Astrocyte of the cerebellum (primary cell): Measurements from ENCODE around the gene SLC15A3.

Experiments
- DNase-seq: peaks from one replicate; pipeline ENCODE4 v3.0.0-alpha.2; 2011; ENCODE audit warnings: low read depth
- H3K4me3 ChIP-seq: 2 replicates; pipeline ENCODE4 v1.5.1; 2011; ENCODE audit warnings: mild to moderate bottlenecking, low read depth, low read length, moderate library complexity
- CTCF ChIP-seq: IDR thresholded peaks from 2 replicates; pipeline ENCODE4 v1.5.1; 2012; ENCODE audit warnings: low read length, low read depth, moderate library complexity, mild to moderate bottlenecking; ENCODE audit errors: missing control alignments
- in situ Hi-C: cut with HindIII; loops from 2 replicates; pipeline ENCODE4 v1.10.0; 2017; ENCODE audit warnings: low sequenced_read_pairs

SLC15A3 gene

DNA sequence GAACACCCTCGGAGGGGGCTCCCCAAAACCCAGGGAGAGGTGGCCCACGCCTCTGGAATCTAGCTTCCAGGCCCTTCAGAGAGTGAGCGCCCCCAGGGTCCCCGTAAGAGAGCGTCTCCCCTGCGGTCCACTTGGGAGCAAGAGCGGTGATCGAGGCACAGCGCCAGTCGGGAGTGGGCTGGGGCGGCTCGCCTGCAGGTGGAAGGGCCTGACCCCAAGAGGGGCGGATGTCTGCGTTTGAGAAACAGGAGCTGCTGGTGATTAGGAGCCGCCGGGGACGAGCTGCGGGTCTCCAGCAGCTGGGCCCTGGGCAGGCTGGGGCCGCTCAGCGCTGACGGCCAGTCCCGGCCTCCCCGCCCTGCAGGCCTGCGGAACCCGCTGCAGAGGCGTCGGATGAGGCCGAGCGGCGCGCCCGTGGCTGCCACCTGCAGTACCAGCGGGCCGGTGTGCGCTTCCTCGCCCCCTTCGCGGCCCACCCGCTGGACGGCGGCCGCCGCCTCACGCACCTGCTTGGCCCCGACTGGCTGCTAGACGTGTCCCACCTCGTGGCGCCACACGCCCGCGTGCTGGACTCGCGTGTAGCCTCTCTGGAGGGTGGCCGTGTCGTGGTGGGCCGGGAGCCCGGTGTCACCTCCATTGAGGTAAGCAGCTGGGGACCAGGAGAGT lies 17.7 kb downstream of the SLC15A3 start:
- no peak for DNase-seq
- no peak for TF ChIP-seq CTCF
- in situ Hi-C loops = no loop called here
- H3K4me3 ChIP-seq = no peak overlapping the region

DNA sequence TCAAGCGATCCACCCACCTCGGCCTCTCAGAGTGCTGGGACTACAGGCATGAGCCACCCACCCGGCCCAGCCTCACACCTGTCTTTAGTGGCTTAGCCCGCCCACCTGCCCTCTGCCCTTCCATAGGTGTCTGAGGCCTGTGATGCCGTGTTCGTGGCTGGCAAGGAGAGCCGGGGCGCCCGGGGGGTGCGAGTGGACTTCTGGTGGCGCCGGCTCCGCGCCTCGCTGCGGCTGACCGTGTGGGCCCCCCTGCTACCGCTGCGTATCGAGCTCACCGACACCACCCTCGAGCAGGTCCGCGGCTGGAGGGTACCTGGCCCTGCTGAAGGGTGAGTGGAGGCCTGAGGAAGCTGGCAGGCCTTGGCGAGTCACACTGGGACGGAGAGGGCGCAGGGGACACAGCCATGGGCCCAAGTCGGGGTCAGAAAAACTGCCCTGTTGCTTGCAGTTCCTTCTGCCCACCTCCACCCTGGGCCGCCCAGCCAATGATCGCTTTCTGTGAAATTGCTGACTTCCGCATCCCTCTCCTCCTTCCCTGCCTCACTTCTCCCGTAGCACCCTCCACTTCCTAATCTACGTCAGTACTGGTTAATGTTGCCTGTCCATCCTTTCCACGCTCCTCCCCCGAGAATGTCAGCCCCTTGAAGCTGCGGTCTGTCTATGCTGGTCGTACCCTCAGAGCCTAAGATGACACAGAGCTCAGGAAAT lies 18.4 kb downstream of the SLC15A3 start:
- H3K4me3 ChIP-seq = no peak overlapping the region
- DNase-seq = no peak
- in situ Hi-C loops = no loop called here
- no peak for TF ChIP-seq CTCF

- no peak for DNase-seq
- in situ Hi-C loops = no loop called here
- TF ChIP-seq CTCF = no peak
- no peak overlapping the region for H3K4me3 ChIP-seq
Measured at GRCh38 chr11:60932605-60933356, 19.2 kb downstream of the SLC15A3 start.

DNA sequence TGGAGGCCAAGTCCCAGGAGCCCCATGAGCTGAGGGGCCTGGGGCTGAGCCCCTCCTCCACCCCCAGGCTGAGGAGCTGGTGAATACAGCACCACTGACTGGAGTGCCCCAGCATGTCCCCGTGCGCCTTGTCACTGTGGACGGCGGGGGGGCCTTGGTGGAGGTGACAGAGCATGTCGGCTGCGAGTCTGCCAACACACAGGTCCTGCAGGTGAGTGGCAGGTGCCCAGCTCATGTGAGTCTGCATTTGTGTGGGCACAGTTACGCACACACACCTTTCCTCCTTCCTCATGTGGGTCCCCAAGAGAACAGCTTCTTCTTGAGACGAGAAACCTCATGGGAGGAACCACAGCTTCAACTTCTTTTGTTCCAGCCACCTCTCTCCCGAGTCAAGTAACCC lies 20.1 kb downstream of the SLC15A3 start:
- no peak for DNase-seq
- no peak overlapping the region for H3K4me3 ChIP-seq
- TF ChIP-seq CTCF = no peak
- in situ Hi-C loops = no loop called here

DNA sequence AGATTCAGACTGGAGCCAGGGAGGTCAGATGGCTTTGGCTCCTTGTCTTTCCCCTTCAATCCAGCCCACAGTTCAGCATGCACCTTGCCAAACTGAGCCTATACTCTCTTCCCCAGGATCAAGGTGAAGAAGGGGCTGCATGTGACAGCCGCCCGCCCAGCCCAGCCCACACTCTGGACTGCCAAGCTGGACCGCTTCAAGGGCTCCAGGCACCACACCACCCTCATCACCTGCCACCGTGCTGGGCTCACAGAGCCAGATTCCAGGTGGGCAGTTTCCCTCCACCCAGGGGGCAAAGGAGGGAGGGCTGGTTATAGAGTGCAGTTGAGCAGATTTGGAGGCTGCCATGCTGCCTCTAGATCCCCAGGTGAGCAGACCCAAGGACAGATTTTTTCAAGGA lies 21.6 kb downstream of the SLC15A3 start:
- no peak for TF ChIP-seq CTCF
- in situ Hi-C loops = no loop called here
- no peak overlapping the region for H3K4me3 ChIP-seq
- no peak for DNase-seq

DNA sequence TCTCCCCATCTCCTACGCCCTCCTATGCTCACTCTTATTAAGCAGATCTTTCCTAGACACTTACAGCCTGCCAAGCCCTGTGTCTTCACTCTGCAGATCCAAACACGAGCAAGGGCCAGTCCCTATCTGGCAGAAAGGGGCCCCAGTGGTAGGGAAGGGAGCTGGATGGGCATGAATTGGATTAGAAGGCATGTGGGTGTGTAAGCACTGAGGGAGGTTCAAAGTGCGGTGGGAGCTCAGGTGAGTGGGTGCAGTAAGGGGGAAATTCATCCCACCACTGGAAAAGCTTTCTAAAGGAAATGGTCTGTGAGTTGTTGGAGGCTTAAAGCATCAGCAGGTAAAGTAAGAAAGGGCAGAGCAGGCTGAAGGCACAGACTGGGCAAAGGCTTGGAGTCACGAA lies 22.2 kb downstream of the SLC15A3 start:
- no peak for DNase-seq
- in situ Hi-C loops = no loop called here
- TF ChIP-seq CTCF = no peak
- H3K4me3 ChIP-seq = no peak overlapping the region
